IMR-90 (cell line): ENCODE data around the gene TMBIM6. TPM values are rescaled to one million over a fixed set of nuclear protein-coding genes. Genes with fewer than 3 reads are reported as not detected.
A peak's percentile ranks its signal among the peaks of the same experiment; 100 is the strongest.

ENCODE experiments used
- ATAC-seq: fragments of 200-7000 bp; cut with Tn5 transposase; 2 replicates; pipeline ENCODE4 v1.9.1; 2020; ENCODE audit warnings: low read depth, mild to moderate bottlenecking, moderate library complexity
- BruUV-seq: library from RNA; stranded (reverse); fragments of 400-500 nt; replicated peaks from 2 replicates; lab custom pipeline; 2021; lab: Mats Ljungman, UMichigan
- CTCF ChIA-PET: fragments of 300-600 bp; formaldehyde crosslinking; extraction: SDS; loops from one replicate; lab custom pipeline; 2021; ENCODE audit warnings: antibody characterized with exemption; lab: Yijun Ruan, JAX
- POLR2A ChIA-PET: fragments of 300-600 bp; sonication (Branson Sonifier 250); formaldehyde crosslinking; loops from one replicate; lab custom pipeline; 2022; ENCODE audit warnings: antibody characterized with exemption; ENCODE audit not compliant: unreplicated experiment; lab: Charles Lee
- DNase-seq: peaks from one replicate; pipeline ENCODE4 v3.0.0; 2013
- H2AFZ ChIP-seq: replicated peaks from 2 replicates; pipeline ENCODE3; 2013; ENCODE audit warnings: low read length, mild to moderate bottlenecking; ENCODE audit not compliant: poor library complexity
- H2AK5ac ChIP-seq: 2 replicates; pipeline ENCODE4 v1.6.1; 2013; ENCODE audit warnings: low read depth, low read length, inconsistent platforms
- H2AK9ac ChIP-seq: replicated peaks from 2 replicates; pipeline ENCODE3; 2013; ENCODE audit warnings: mild to moderate bottlenecking, low read depth, low read length, moderate library complexity; ENCODE audit not compliant: poor library complexity
- H2BK120ac ChIP-seq: 2 replicates; pipeline ENCODE4 v1.6.1; 2013; ENCODE audit warnings: low read depth, low read length, inconsistent platforms
- H2BK15ac ChIP-seq: 3 replicates; pipeline ENCODE4 v1.6.1; 2013; ENCODE audit warnings: low read depth, low read length, inconsistent platforms
- H2BK20ac ChIP-seq: 2 replicates; pipeline ENCODE4 v1.6.1; 2013; ENCODE audit warnings: low read depth, mild to moderate bottlenecking, inconsistent platforms, low read length, moderate library complexity
- H2BK5ac ChIP-seq: 2 replicates; pipeline ENCODE4 v1.6.1; 2013; ENCODE audit warnings: mild to moderate bottlenecking, low read depth, low read length, inconsistent platforms; ENCODE audit not compliant: poor library complexity, severe bottlenecking
- H3K14ac ChIP-seq: replicated peaks from 2 replicates; pipeline ENCODE4 v1.6.1; 2013; ENCODE audit warnings: low read depth, low read length, inconsistent platforms
- H3K18ac ChIP-seq: 2 replicates; pipeline ENCODE4 v1.6.1; 2013; ENCODE audit warnings: low read depth, low read length, control low read depth
- H3K23ac ChIP-seq: 2 replicates; pipeline ENCODE4 v1.6.1; 2013; ENCODE audit warnings: low read depth, low read length, inconsistent platforms
- H3K27ac ChIP-seq: 2 replicates; pipeline ENCODE4 v1.5.1; 2013; ENCODE audit warnings: mild to moderate bottlenecking, control low read depth, low read length; ENCODE audit not compliant: insufficient read depth
- H3K27me3 ChIP-seq: 2 replicates; pipeline ENCODE4 v1.6.1; 2013; ENCODE audit warnings: low read length; ENCODE audit not compliant: control insufficient read depth, insufficient read depth
- H3K36me3 ChIP-seq: 2 replicates; pipeline ENCODE4 v1.6.1; 2013; ENCODE audit warnings: low read length, mixed read lengths; ENCODE audit not compliant: control insufficient read depth, insufficient read depth
- H3K4ac ChIP-seq: 2 replicates; pipeline ENCODE4 v1.6.1; 2013; ENCODE audit warnings: low read depth, low read length, inconsistent platforms
- H3K4me1 ChIP-seq: 2 replicates; pipeline ENCODE4 v1.6.1; 2013; ENCODE audit warnings: low read length, mixed read lengths; ENCODE audit not compliant: control insufficient read depth, insufficient read depth
- H3K4me2 ChIP-seq: 2 replicates; pipeline ENCODE4 v1.6.1; 2013; ENCODE audit warnings: low read depth, mild to moderate bottlenecking, control low read depth, low read length, moderate library complexity
- H3K4me3 ChIP-seq: 2 replicates; pipeline ENCODE4 v1.5.1; 2013; ENCODE audit warnings: low read depth, mild to moderate bottlenecking, control low read depth, low read length, moderate library complexity; ENCODE audit not compliant: insufficient read depth
- H3K56ac ChIP-seq: 2 replicates; pipeline ENCODE4 v1.6.1; 2013; ENCODE audit warnings: low read length, inconsistent platforms; ENCODE audit not compliant: insufficient read depth; ENCODE audit errors: extremely low read depth
- H3K79me1 ChIP-seq, 2 experiments: 2 replicates each; pipeline ENCODE4 v1.6.1; 2013; ENCODE audit warnings: low read length in 2 of 2, inconsistent platforms in 1 of 2, low read depth in 1 of 2
- H3K9ac ChIP-seq: 2 replicates; pipeline ENCODE4 v1.6.1; 2013; ENCODE audit warnings: low read depth, low read length, control low read depth
- H3K9me1 ChIP-seq: 2 replicates; pipeline ENCODE4 v1.6.1; 2013; ENCODE audit warnings: low read length, inconsistent platforms; ENCODE audit not compliant: insufficient read depth
- H3K9me3 ChIP-seq: 2 replicates; pipeline ENCODE4 v1.6.1; 2013; ENCODE audit warnings: low read length; ENCODE audit not compliant: control insufficient read depth, insufficient read depth
- H4K20me1 ChIP-seq: 2 replicates; pipeline ENCODE4 v1.6.1; 2013; ENCODE audit warnings: low read length, inconsistent platforms; ENCODE audit not compliant: insufficient read depth
- H4K5ac ChIP-seq: 2 replicates; pipeline ENCODE4 v1.6.1; 2013; ENCODE audit warnings: mild to moderate bottlenecking, low read depth, low read length, control low read depth
- H4K8ac ChIP-seq, 2 experiments: 2 replicates each; pipeline ENCODE4 v1.6.1; 2013; ENCODE audit warnings: low read depth in 2 of 2, low read length in 2 of 2, control low read depth in 1 of 2, inconsistent platforms in 1 of 2
- H4K91ac ChIP-seq: 2 replicates; pipeline ENCODE4 v1.6.1; 2013; ENCODE audit warnings: low read depth, low read length, inconsistent platforms; ENCODE audit not compliant: insufficient read depth
- BHLHE40 ChIP-seq: fragments of 150-350 bp; IDR thresholded peaks from 2 replicates; pipeline ENCODE4 v1.6.1; 2016; ENCODE audit warnings: mild to moderate bottlenecking, low read depth, low read length
- CEBPB ChIP-seq: IDR thresholded peaks from 2 replicates; pipeline ENCODE4 v1.6.1; 2012; ENCODE audit warnings: low read depth, low read length, improper control_type of control experiment
- FOS ChIP-seq: fragments of 150-350 bp; IDR thresholded peaks from 2 replicates; pipeline ENCODE4 v1.6.1; 2016; ENCODE audit warnings: low read depth, low read length
- MAFK ChIP-seq: IDR thresholded peaks from 2 replicates; pipeline ENCODE4 v1.6.1; 2012; ENCODE audit warnings: low read depth, low read length, improper control_type of control experiment
- MAZ ChIP-seq: IDR thresholded peaks from 2 replicates; pipeline ENCODE4 v1.6.1; 2012; ENCODE audit warnings: low read depth, mild to moderate bottlenecking, low read length, improper control_type of control experiment, moderate library complexity, borderline replicate concordance
- MXI1 ChIP-seq: IDR thresholded peaks from 2 replicates; pipeline ENCODE4 v1.6.1; 2012; ENCODE audit warnings: low read depth, mild to moderate bottlenecking, low read length, moderate library complexity, borderline replicate concordance
- POLR2A ChIP-seq: IDR thresholded peaks from 2 replicates; pipeline ENCODE4 v1.6.1; 2012; ENCODE audit warnings: mild to moderate bottlenecking, low read depth, low read length
- RAD21 ChIP-seq: IDR thresholded peaks from 2 replicates; pipeline ENCODE4 v1.6.1; 2012; ENCODE audit warnings: low read length, improper control_type of control experiment
- WGBS, 2 experiments: methylation state at CpG; one replicate each; pipeline versions ENCODE4 v1.1.5 to v1.1.7; 2013; ENCODE audit warnings: missing lambda C conversion rate in 2 of 2; ENCODE audit not compliant: insufficient read length in 1 of 2; ENCODE audit errors: extremely low coverage in 2 of 2; 5-methylcytosine and 5-hydroxymethylcytosine counted together
- dilution Hi-C: fragments of 300-500 bp; cut with HindIII; formaldehyde crosslinking; loops from one replicate; pipeline ENCODE4 v1.14.3; 2018; ENCODE audit warnings: low sequenced_read_pairs; ENCODE audit not compliant: unreplicated experiment
- in situ Hi-C: fragments of 300-500 bp; cut with MboI; formaldehyde crosslinking; loops from 3 replicates; pipeline ENCODE4 v1.14.3; 2019; ENCODE audit warnings: low sequenced_read_pairs, inconsistent platforms, mixed read lengths
- intact Hi-C: fragments of 100-400 bp; cut with micrococcal nuclease; formaldehyde crosslinking; loops from 2 replicates; pipeline ENCODE4 v1.10.0; 2022
- polyA plus RNA-seq, 3 experiments: library from polyadenylated mRNA; depleted of rRNA; stranded (reverse); fragments of >200 nt; gene quantifications; 2 replicates each; pipeline ENCODE4 v1.2.3, GENCODE V29; 2012; ENCODE audit warnings: low replicate concordance in 1 of 3
- total RNA-seq: library from RNA; depleted of rRNA; stranded (reverse); fragments of >200 nt; gene quantifications from 2 replicates; pipeline ENCODE4 v1.2.3, GENCODE V29; 2012

The TMBIM6 gene
- total and polyA plus RNA-seq, 2 of the 4 experiments (the other 2 are of a cell fraction), result 255 to 285 TPM

DNA sequence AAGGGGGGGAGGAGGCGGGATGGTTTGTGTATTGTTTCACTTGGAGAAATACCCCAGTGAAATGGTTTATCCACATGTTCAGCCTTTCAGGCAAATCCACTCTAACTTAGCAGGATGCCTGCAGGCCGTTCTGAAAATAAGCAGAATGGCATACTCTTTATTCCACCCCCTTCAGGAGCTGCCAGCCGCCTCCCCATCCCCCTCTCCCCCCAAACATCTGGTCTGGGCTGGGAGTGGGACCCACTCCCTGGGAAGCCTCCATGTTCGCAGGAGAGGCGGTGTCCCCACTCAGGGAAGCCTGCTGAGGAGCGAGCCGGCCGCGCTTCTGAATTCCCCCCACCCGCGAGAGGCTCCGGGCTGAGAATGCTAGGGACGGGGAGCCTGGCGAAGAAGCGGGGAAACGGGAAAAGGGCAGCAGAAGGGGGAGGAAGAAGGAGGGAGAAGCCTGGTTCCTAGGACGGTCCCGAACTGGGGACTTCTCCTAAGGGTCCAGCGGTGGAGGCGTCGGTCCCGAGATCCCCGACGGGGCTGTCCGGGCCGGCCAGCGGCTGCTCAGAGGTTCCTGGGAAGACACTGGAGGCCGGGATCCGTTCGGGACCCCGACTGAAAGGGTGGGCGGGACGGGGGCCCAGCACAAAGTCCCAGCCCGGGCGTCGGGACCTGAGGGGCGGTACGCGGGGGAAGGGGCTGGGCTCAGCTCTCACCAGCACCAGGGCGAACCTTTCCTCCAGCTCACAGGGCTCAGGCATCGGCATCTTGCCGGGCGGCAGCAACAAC lies 34.8 kb upstream of the TMBIM6 start:
- Histone ChIP-seq H3K4me1 (peaks cover 25% of the 10 kb centered on the region), H3K4me2 (peak overlapping the region; percentile 76), H4K8ac (peak overlapping the region; percentile 2 to 69; a peak in 2 of 4 replicates), H3K56ac (peak overlapping the region; percentile 45), H2BK15ac (peak overlapping the region; percentile 67; the same call in 1 of the 3 replicates), H3K23ac (peak overlapping the region; percentile 92), H4K91ac (peak overlapping the region; percentile 67), H2BK5ac (peak overlapping the region; percentile 69), H2AFZ (peak overlapping the region; percentile 82), H3K9ac (peak overlapping the region; percentile 92), H3K9me3 (peaks cover 2% of the 10 kb centered on the region; the same call in 1 of the 2 replicates), H2BK120ac (peak overlapping the region; percentile 34), H3K14ac (peak overlapping the region; percentile 80), H3K9me1 (peaks cover 17% of the 10 kb centered on the region), H3K36me3 (no peaks in the 10 kb centered on the region), H4K20me1 (peaks cover 22% of the 10 kb centered on the region; the same call in 1 of the 2 replicates), H2BK20ac (0 out of 2 replicates have a peak overlapping the region, but pooled peaks have one; percentile 5), H4K5ac (peak overlapping the region; percentile 52), H2AK9ac (peak overlapping the region; percentile 84), H3K27me3 (peaks cover 10% of the 10 kb centered on the region), H3K4me3 (peak overlapping the region; percentile 97), H3K4ac (peak overlapping the region; percentile 89), H3K18ac (peak overlapping the region; percentile 39), H3K27ac (peak overlapping the region; percentile 92), H2AK5ac (peak overlapping the region; percentile 80), H3K79me1 (peaks cover 10 to 43% of the 10 kb centered on the region in 2 experiments)
- ATAC-seq (peak; percentile 33), DNase-seq (peak; percentile 47)
- no TSS peak for BruUV-seq
- WGBS, 2 experiments, result 0% methylated on average over 9 of the region's 43 CpGs; no CpG with 5 or more reads in 1 of the 2 experiments
- TF ChIP-seq FOS (no peak), MAFK (no peak), BHLHE40 (no peak), MAZ (peak; percentile 48; the same call in 1 of the 2 replicates), MXI1 (peak; percentile 28; the same call in 1 of the 2 replicates), CEBPB (no peak), POLR2A (no peak; the same call in 1 of the 2 replicates), RAD21 (peak; percentile 1; the same call in 1 of the 2 replicates)
- dilution Hi-C loops (no loop called here), in situ Hi-C loops (loop anchor here (5.0 kb wide), 1 partner anchor 64 kb away; no protein-coding TSS in a partner anchor), intact Hi-C loops (loop anchor here (1.0 to 2.0 kb wide), 4 partner anchors 33 to 70 kb away; partner anchors contain the start of gene TMBIM6)
- POLR2A ChIA-PET, result no interaction called here
- CTCF ChIA-PET, result interaction anchor here (0.5 to 1.7 kb wide), 5 partner anchors 23 to 83 kb away, joined by 3 to 5 read pairs (median 3); partner anchors contain the start of genes PRPF40B and TMBIM6
